NCI-H128 (cell line): ENCODE data around the gene SRSF1.
"Not testable (repeated sequence)": the region's sequence is repeated elsewhere in the genome, so short reads cannot be mapped to it uniquely, and the experiment has no call there.

ENCODE experiments used
- DNase-seq: peaks from one replicate; lab custom pipeline; 2025; ENCODE audit not compliant: unreplicated experiment; lab: John Stamatoyannopoulos, UW

The SRSF1 gene

GRCh38 chr17:57966246-57966645 lies 40.8 kb downstream of the SRSF1 start:
- no peak for DNase-seq

GRCh38 chr17:57965521-57966160 lies 41.4 kb downstream of the SRSF1 start:
- DNase-seq, result no peak

GRCh38 chr17:57963149-57963511 lies 43.9 kb downstream of the SRSF1 start:
- DNase-seq, result no peak

- no peak for DNase-seq
Measured at GRCh38 chr17:57962279-57963148, 44.5 kb downstream of the SRSF1 start.

GRCh38 chr17:57959929-57960328 lies 47.1 kb downstream of the SRSF1 start:
- no peak for DNase-seq

GRCh38 chr17:57958391-57958790 lies 48.7 kb downstream of the SRSF1 start:
- DNase-seq, result not testable (repeated sequence)

GRCh38 chr17:57957886-57958285 lies 49.2 kb downstream of the SRSF1 start:
- DNase-seq, result no peak

GRCh38 chr17:57957120-57957850 lies 49.8 kb downstream of the SRSF1 start:
- no peak for DNase-seq

GRCh38 chr17:57956291-57957119 lies 50.5 kb downstream of the SRSF1 start:
- DNase-seq, result no peak

- DNase-seq, result no peak
Measured at GRCh38 chr17:57955183-57955931, 51.7 kb downstream of the SRSF1 start, which contains the start of gene CUEDC1. CUEDC1 (minus strand) TSS chr17:57955412; CDS start chr17:57885564, 69,848 bp downstream.

- no peak for DNase-seq
Measured at GRCh38 chr17:57954397-57955182, 52.5 kb downstream of the SRSF1 start.

- DNase-seq, result no peak
Measured at GRCh38 chr17:57953705-57954396, 53.2 kb downstream of the SRSF1 start.
